ENCODE measurements around the gene GALR1.

DNA sequence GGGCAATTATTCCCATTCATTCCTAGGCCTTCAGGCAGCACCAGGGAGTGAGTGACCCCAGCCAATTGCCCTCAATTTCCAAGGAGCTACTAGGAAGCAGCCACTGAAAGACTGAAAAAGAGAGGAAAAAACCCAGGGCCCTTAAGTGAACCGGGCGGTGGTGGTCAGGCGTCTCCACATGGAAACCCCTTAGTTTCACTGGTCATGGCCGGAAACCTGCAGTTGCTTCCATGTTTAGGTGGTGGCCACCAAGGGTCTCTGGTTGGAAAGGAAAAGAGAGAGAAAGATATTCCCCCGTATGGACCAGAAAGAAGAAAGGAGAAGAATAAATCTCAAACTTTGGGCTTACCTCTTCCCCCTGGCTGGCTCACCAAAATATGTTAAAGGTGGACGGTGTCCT is 64.9 kb downstream of the GALR1 start:
- TF ChIP-seq POLR2A (IDR thresholded peaks at IDR 0.05) = no peak
- TF ChIP-seq, protein P1, sequence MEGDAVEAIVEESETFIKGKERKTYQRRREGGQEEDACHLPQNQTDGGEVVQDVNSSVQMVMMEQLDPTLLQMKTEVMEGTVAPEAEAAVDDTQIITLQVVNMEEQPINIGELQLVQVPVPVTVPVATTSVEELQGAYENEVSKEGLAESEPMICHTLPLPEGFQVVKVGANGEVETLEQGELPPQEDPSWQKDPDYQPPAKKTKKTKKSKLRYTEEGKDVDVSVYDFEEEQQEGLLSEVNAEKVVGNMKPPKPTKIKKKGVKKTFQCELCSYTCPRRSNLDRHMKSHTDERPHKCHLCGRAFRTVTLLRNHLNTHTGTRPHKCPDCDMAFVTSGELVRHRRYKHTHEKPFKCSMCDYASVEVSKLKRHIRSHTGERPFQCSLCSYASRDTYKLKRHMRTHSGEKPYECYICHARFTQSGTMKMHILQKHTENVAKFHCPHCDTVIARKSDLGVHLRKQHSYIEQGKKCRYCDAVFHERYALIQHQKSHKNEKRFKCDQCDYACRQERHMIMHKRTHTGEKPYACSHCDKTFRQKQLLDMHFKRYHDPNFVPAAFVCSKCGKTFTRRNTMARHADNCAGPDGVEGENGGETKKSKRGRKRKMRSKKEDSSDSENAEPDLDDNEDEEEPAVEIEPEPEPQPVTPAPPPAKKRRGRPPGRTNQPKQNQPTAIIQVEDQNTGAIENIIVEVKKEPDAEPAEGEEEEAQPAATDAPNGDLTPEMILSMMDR (IDR thresholded peaks at IDR 0.05) = no peak
